HCT116 (cell line): Measurements from ENCODE around the gene PALMD. TPM values are rescaled to one million over a fixed set of nuclear protein-coding genes. Genes with fewer than 3 reads are reported as not detected.

Experiments
- ATAC-seq: fragments of 200-7000 bp; cut with Tn5 transposase; 2 replicates; pipeline ENCODE4 v1.9.1; 2020; ENCODE audit warnings: mild to moderate bottlenecking, moderate library complexity
- BruUV-seq: library from RNA; stranded (reverse); fragments of 400-500 nt; replicated peaks from 2 replicates; lab custom pipeline; 2021; lab: Mats Ljungman, UMichigan
- CTCF ChIA-PET: fragments of 300-600 bp; sonication (Branson Sonifier 250); formaldehyde crosslinking; loops from one replicate; lab custom pipeline; 2021; ENCODE audit warnings: antibody characterized with exemption; lab: Charles Lee
- POLR2A ChIA-PET: fragments of 300-600, 350-600 bp; sonication (Branson Sonifier 250); formaldehyde crosslinking; loops from one replicate; lab custom pipeline; 2021; ENCODE audit warnings: antibody characterized with exemption; lab: Charles Lee
- RAD21 ChIA-PET, 2 experiments: fragments of 300-600 bp; sonication (Branson Sonifier 250); formaldehyde crosslinking; loops; one replicate each; lab custom pipeline; 2023; ENCODE audit warnings: low total read pairs in 2 of 2; ENCODE audit not compliant: uncharacterized antibody in 2 of 2, unreplicated experiment in 2 of 2, low non-redundant PET in 1 of 2; lab: Charles Lee
- DNase-seq: peaks from one replicate; pipeline ENCODE4 v3.0.0-alpha.2; 2010; ENCODE audit warnings: low read depth, low spot score
- H2AFZ ChIP-seq: fragments of 200-600 bp; shearing (Covaris generic), sonication (generic); 2 replicates; pipeline ENCODE4 v1.6.1; 2017; ENCODE audit warnings: low read depth, mixed run types, mixed read lengths, antibody characterized with exemption, low read length; ENCODE audit not compliant: poor library complexity, severe bottlenecking
- H3K27ac ChIP-seq: 2 replicates; pipeline ENCODE4 v1.5.1; 2012; ENCODE audit warnings: low read depth, low read length
- H3K27me3 ChIP-seq: fragments of 200-600 bp; sonication (generic); 2 replicates; pipeline ENCODE4 v1.6.1; 2016; ENCODE audit warnings: mixed run types, low read length, mixed read lengths; ENCODE audit not compliant: insufficient read depth
- H3K36me3 ChIP-seq, 2 experiments: fragments of 200-500 bp in 1 of 2; fragments of 200-600 bp in 1 of 2; sonication (Bioruptor generic) in 1 of 2; sonication (generic) in 1 of 2; 2 replicates each; pipeline versions ENCODE4 v1.5.1 to v1.6.1; 2014 to 2016; ENCODE audit warnings: low read length in 2 of 2, inconsistent platforms in 1 of 2, mixed read lengths in 1 of 2, mixed run types in 1 of 2; ENCODE audit not compliant: insufficient read depth in 2 of 2, control insufficient read depth in 1 of 2
- H3K4me1 ChIP-seq, 2 experiments: fragments of 200-600 bp in 1 of 2; sonication (generic) in 1 of 2; 2 replicates each; pipeline versions ENCODE4 v1.5.1 to v1.6.1; 2012 to 2017; ENCODE audit warnings: low read length in 2 of 2, inconsistent platforms in 1 of 2, mild to moderate bottlenecking in 1 of 2, mixed read lengths in 1 of 2, mixed run types in 1 of 2, moderate library complexity in 1 of 2; ENCODE audit not compliant: insufficient read depth in 2 of 2, control insufficient read depth in 1 of 2
- H3K4me2 ChIP-seq: fragments of 200-600 bp; sonication (generic); 2 replicates; pipeline ENCODE4 v1.6.1; 2017; ENCODE audit warnings: mixed run types, low read length, mixed read lengths
- H3K4me3 ChIP-seq, 2 experiments: fragments of 200-600 bp in 1 of 2; sonication (generic) in 1 of 2; replicated peaks in 1 of 2; 2 replicates each; pipeline ENCODE4 v1.5.1; 2011 to 2016; ENCODE audit warnings: low read length in 2 of 2, control low read depth in 1 of 2, low read depth in 1 of 2, mild to moderate bottlenecking in 1 of 2, mixed read lengths in 1 of 2, mixed run types in 1 of 2
- H3K79me2 ChIP-seq: fragments of 200-600 bp; sonication (generic); 2 replicates; pipeline ENCODE4 v1.6.1; 2017; ENCODE audit warnings: mild to moderate bottlenecking, mixed run types, low read length, moderate library complexity, mixed read lengths; ENCODE audit not compliant: insufficient read depth
- H3K9ac ChIP-seq: fragments of 200-600 bp; sonication (generic); 2 replicates; pipeline ENCODE4 v1.6.1; 2016; ENCODE audit warnings: low read length, mixed read lengths
- H3K9me2 ChIP-seq: fragments of 200-600 bp; sonication (generic), shearing (Covaris generic); 2 replicates; pipeline ENCODE4 v1.6.1; 2017; ENCODE audit warnings: mixed run types, mild to moderate bottlenecking, moderate library complexity; ENCODE audit not compliant: insufficient read depth
- H3K9me3 ChIP-seq, 2 experiments: fragments of 200-500 bp in 1 of 2; fragments of 200-600 bp in 1 of 2; sonication (Bioruptor generic) in 1 of 2; sonication (generic) in 1 of 2; 2 replicates each; pipeline ENCODE4 v1.6.1; 2014 to 2017; ENCODE audit warnings: low read length in 2 of 2, mixed read lengths in 2 of 2, inconsistent platforms in 1 of 2, low read depth in 1 of 2, mild to moderate bottlenecking in 1 of 2, mixed run types in 1 of 2, moderate library complexity in 1 of 2; ENCODE audit not compliant: control insufficient read depth in 1 of 2, insufficient read depth in 1 of 2
- H4K20me1 ChIP-seq: fragments of 200-600 bp; sonication (generic), shearing (Covaris generic); 2 replicates; pipeline ENCODE4 v1.6.1; 2017; ENCODE audit warnings: mixed run types, mild to moderate bottlenecking, moderate library complexity; ENCODE audit not compliant: insufficient read depth
- ATF3 ChIP-seq: IDR thresholded peaks from 2 replicates; pipeline ENCODE4 v1.6.1; 2012
- CEBPB ChIP-seq: IDR thresholded peaks from 2 replicates; pipeline ENCODE4 v1.6.1; 2012; ENCODE audit warnings: low read depth
- ELF1 ChIP-seq: IDR thresholded peaks from 2 replicates; pipeline ENCODE4 v1.6.1; 2012; ENCODE audit warnings: low read depth, borderline replicate concordance
- EZH2 ChIP-seq: fragments of 200-600 bp; sonication (generic); IDR thresholded peaks from 2 replicates; pipeline ENCODE4 v1.6.1; 2017; ENCODE audit warnings: antibody characterized with exemption, mixed run types
- JUND ChIP-seq: IDR thresholded peaks from 2 replicates; pipeline ENCODE4 v1.6.1; 2012
- POLR2AphosphoS5 ChIP-seq: IDR thresholded peaks from 2 replicates; pipeline ENCODE4 v1.6.1; 2011; ENCODE audit warnings: mild to moderate bottlenecking, low read depth, low read length, moderate library complexity
- RAD21 ChIP-seq: IDR thresholded peaks from 2 replicates; pipeline ENCODE4 v1.6.1; 2012; ENCODE audit warnings: low read depth, mild to moderate bottlenecking
- REST ChIP-seq: IDR thresholded peaks from 2 replicates; pipeline ENCODE4 v1.6.1; 2012; ENCODE audit warnings: low read depth
- SP1 ChIP-seq: IDR thresholded peaks from 2 replicates; pipeline ENCODE4 v1.6.1; 2012; ENCODE audit warnings: low read depth
- SRF ChIP-seq: IDR thresholded peaks from 2 replicates; pipeline ENCODE4 v1.6.1; 2012; ENCODE audit warnings: low read depth
- TCF7L2 ChIP-seq: IDR thresholded peaks from 2 replicates; pipeline ENCODE4 v1.7.0; 2011; ENCODE audit warnings: borderline replicate concordance, inconsistent platforms; ENCODE audit not compliant: insufficient read depth, insufficient read length; ENCODE audit errors: extremely low read depth
- YY1 ChIP-seq: IDR thresholded peaks from 2 replicates; pipeline ENCODE4 v1.6.1; 2011; ENCODE audit warnings: low read length, low read depth, moderate library complexity, mild to moderate bottlenecking; ENCODE audit not compliant: insufficient replicate concordance; ENCODE audit errors: extremely low read depth
- intact Hi-C: fragments of 100-400 bp; cut with micrococcal nuclease; formaldehyde crosslinking; loops from 2 replicates; pipeline ENCODE4 v1.10.0; 2022
- total RNA-seq: library from RNA; stranded (reverse); gene quantifications from one replicate; pipeline ENCODE4 v1.2.1, GENCODE V29; 2021; ENCODE audit not compliant: unreplicated experiment
- TF ChIP-seq, protein P1 (sequence below): IDR thresholded peaks from 2 replicates; pipeline ENCODE4 v1.6.1; 2011; ENCODE audit warnings: mild to moderate bottlenecking, low read length, moderate library complexity; ENCODE audit not compliant: insufficient replicate concordance; ENCODE audit errors: extremely low read depth
- TF ChIP-seq, protein P2 (sequence below): IDR thresholded peaks from 2 replicates; pipeline ENCODE4 v1.6.1; 2012
- TF ChIP-seq, protein P3 (sequence below), 3 experiments: fragments of 200-600 bp in 1 of 3; sonication (generic) in 1 of 3; IDR thresholded peaks in 2 of 3; conservative IDR thresholded peaks in 1 of 3; 2 replicates each; pipeline ENCODE4 v1.5.1; 2012 to 2017; ENCODE audit warnings: low read depth in 2 of 3, low read length in 2 of 3, antibody characterized with exemption in 1 of 3, borderline replicate concordance in 1 of 3, control low read depth in 1 of 3, mild to moderate bottlenecking in 1 of 3, mixed read lengths in 1 of 3, mixed run types in 1 of 3, moderate library complexity in 1 of 3; ENCODE audit not compliant: insufficient read depth in 1 of 3

Gene PALMD
- total RNA-seq, 1 experiment from 2014 or later: 0.12 TPM

- Histone ChIP-seq H2AFZ (peak overlapping the region; percentile 46), H3K27ac (no peak overlapping the region), H3K9ac (no peak overlapping the region)
Measured at GRCh38 chr1:99685516-99686180, 39.7 kb downstream of the PALMD start.

More at GRCh38 chr1:99685516-99686180, 39.7 kb downstream of the PALMD start:
- ChIA-PET RAD21 (no interaction called here), CTCF (interaction anchor here (0.9 to 1.4 kb wide), 13 partner anchors 9 to 936 kb away, joined by 3 to 10 read pairs (median 4); no protein-coding TSS in a partner anchor), POLR2A (no interaction called here)
- TF ChIP-seq TCF7L2: no peak
- TF ChIP-seq JUND: no peak
- TF ChIP-seq, protein P1, sequence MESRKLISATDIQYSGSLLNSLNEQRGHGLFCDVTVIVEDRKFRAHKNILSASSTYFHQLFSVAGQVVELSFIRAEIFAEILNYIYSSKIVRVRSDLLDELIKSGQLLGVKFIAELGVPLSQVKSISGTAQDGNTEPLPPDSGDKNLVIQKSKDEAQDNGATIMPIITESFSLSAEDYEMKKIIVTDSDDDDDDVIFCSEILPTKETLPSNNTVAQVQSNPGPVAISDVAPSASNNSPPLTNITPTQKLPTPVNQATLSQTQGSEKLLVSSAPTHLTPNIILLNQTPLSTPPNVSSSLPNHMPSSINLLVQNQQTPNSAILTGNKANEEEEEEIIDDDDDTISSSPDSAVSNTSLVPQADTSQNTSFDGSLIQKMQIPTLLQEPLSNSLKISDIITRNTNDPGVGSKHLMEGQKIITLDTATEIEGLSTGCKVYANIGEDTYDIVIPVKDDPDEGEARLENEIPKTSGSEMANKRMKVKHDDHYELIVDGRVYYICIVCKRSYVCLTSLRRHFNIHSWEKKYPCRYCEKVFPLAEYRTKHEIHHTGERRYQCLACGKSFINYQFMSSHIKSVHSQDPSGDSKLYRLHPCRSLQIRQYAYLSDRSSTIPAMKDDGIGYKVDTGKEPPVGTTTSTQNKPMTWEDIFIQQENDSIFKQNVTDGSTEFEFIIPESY: no peak
- TF ChIP-seq ATF3: no peak
- no peak for TF ChIP-seq POLR2AphosphoS5
- no peak for TF ChIP-seq EZH2
- TF ChIP-seq ELF1: no peak
- TF ChIP-seq, protein P2, sequence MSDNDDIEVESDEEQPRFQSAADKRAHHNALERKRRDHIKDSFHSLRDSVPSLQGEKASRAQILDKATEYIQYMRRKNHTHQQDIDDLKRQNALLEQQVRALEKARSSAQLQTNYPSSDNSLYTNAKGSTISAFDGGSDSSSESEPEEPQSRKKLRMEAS: no peak
- TF ChIP-seq YY1: peak; percentile 8
- no peak for TF ChIP-seq REST
- no peak for TF ChIP-seq CEBPB
- TF ChIP-seq, protein P3, sequence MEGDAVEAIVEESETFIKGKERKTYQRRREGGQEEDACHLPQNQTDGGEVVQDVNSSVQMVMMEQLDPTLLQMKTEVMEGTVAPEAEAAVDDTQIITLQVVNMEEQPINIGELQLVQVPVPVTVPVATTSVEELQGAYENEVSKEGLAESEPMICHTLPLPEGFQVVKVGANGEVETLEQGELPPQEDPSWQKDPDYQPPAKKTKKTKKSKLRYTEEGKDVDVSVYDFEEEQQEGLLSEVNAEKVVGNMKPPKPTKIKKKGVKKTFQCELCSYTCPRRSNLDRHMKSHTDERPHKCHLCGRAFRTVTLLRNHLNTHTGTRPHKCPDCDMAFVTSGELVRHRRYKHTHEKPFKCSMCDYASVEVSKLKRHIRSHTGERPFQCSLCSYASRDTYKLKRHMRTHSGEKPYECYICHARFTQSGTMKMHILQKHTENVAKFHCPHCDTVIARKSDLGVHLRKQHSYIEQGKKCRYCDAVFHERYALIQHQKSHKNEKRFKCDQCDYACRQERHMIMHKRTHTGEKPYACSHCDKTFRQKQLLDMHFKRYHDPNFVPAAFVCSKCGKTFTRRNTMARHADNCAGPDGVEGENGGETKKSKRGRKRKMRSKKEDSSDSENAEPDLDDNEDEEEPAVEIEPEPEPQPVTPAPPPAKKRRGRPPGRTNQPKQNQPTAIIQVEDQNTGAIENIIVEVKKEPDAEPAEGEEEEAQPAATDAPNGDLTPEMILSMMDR (IDR thresholded peaks at IDR 0.05 in 2 of 3, conservative IDR thresholded peaks at IDR 0.05 in 1 of 3; ENCODE audit: borderline replicate concordance in 1 of 3, insufficient read depth in 1 of 3, low read depth in 2 of 3, low read length in 2 of 3): peak; percentile 18 to 74 (median 70); a peak in 5 of 6 replicates
- peak; percentile 48 for TF ChIP-seq RAD21
- no peak for TF ChIP-seq SRF
- no peak for TF ChIP-seq SP1
- ATAC-seq: peak; percentile 97
- H3K4me2 ChIP-seq: peak overlapping the region; percentile 16; the same call in 1 of the 2 replicates
- H3K4me3 ChIP-seq: no peak overlapping the region
- no TSS peak for BruUV-seq
- no peaks in the 10 kb centered on the region for H3K9me2 ChIP-seq
- no peaks in the 10 kb centered on the region for H3K79me2 ChIP-seq
- no peaks in the 10 kb centered on the region for H4K20me1 ChIP-seq
- H3K36me3 ChIP-seq: no peaks in the 10 kb centered on the region
- H3K9me3 ChIP-seq: no peaks in the 10 kb centered on the region
- H3K27me3 ChIP-seq: no peaks in the 10 kb centered on the region
- DNase-seq: peak; percentile 57
- intact Hi-C loops: loop anchor here (5.0 kb wide), 2 partner anchors 508 to 893 kb away; no protein-coding TSS in a partner anchor
- H3K4me1 ChIP-seq: peaks cover 0 to 14% of the 10 kb centered on the region in 2 experiments; a peak in 3 of 4 replicates
